D721Med (cell line): ENCODE data around the gene GALR2.
"Not testable (repeated sequence)": the region's sequence is repeated elsewhere in the genome, so short reads cannot be mapped to it uniquely, and the experiment has no call there.

Experiments used
- DNase-seq: peaks from one replicate; pipeline ENCODE4 v3.0.0; 2011; ENCODE audit warnings: low spot score; ENCODE audit not compliant: insufficient read length
- FAIRE-seq: peaks from 2 replicates; lab custom pipeline; 2011; peaks lifted over from hg19 to GRCh38; lab: Jason Lieb, UNC
- CTCF ChIP-seq: IDR thresholded peaks from 2 replicates; pipeline ENCODE4 v1.5.1; 2012; ENCODE audit warnings: mild to moderate bottlenecking, control low read depth; ENCODE audit not compliant: insufficient read depth; ENCODE audit errors: missing control alignments

Gene GALR2

GRCh38 chr17:76033139-76033538 lies 41.4 kb upstream of the GALR2 start:
- no peak for TF ChIP-seq CTCF
- DNase-seq: no peak
- FAIRE-seq: no peak

GRCh38 chr17:76034428-76035350 lies 39.9 kb upstream of the GALR2 start:
- TF ChIP-seq CTCF: no peak
- FAIRE-seq: no peak

GRCh38 chr17:76036497-76037261 lies 37.9 kb upstream of the GALR2 start:
- FAIRE-seq (no peak), DNase-seq (no peak)
- TF ChIP-seq CTCF: no peak

More at GRCh38 chr17:76034428-76035350, 39.9 kb upstream of the GALR2 start:
- DNase-seq: no peak

DNA sequence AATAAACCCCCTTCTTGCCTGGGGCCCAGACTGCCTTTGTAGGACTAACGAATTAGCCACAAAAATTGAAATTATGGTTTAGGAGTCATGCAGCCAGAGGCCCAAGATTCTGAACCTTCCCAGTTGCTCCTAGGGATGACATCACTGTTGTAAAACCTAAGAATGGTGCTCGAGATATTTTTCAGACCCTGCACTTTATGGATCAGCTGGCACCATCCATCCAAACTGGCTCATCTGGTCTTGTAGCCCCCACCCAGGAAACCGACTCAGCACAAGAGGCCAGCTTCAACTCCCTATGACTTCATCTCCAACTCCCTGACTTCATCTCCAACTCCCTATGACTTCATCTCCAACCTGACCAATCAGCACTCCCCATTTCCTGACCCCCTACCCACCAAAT lies 36.5 kb upstream of the GALR2 start:
- no peak for TF ChIP-seq CTCF
- no peak for DNase-seq
- FAIRE-seq: no peak

- FAIRE-seq (no peak), DNase-seq (no peak)
- TF ChIP-seq CTCF: no peak
Measured at GRCh38 chr17:76039121-76039520, 35.5 kb upstream of the GALR2 start.

DNA sequence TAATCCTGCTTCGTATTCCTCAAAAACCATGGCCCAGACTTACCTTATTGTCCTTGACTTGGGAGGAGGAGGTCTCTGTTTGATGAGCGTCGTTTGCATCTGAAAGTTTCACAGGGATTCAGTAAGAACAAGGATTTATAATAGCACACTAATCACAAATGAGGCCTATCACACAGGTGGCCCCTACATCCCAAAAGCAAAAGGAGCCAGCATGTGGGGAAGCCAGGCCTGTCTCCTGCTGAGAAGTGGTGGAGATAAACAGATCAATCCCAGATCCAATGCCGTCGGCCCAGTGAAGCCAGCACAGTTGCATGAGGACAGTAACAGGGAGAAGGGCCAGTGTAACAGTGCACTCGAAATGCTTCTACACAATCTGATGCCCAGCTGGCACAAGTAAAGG lies 34.2 kb upstream of the GALR2 start:
- no peak for TF ChIP-seq CTCF
- no peak for FAIRE-seq
- DNase-seq: no peak

DNA sequence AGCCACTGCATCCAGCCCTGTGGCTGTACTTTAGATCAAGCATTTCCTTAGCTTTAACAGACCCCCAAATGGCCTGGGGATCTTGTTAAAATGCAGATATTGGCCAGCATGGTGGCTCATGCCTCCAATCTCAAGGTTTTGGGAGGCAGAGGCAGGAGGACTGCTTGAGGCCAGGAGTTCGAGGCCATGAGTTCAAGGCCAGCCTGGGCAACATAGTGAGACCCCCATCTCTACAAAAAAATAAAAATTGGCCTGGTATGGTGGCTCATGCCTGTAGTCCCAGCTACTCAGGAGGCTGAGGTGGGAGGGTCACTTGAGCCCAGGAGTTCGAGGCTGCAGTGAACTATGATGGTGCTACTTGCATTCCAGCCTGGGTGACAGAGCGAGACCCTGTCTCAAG lies 31.7 kb upstream of the GALR2 start:
- DNase-seq, FAIRE-seq: not testable (repeated sequence)

DNA sequence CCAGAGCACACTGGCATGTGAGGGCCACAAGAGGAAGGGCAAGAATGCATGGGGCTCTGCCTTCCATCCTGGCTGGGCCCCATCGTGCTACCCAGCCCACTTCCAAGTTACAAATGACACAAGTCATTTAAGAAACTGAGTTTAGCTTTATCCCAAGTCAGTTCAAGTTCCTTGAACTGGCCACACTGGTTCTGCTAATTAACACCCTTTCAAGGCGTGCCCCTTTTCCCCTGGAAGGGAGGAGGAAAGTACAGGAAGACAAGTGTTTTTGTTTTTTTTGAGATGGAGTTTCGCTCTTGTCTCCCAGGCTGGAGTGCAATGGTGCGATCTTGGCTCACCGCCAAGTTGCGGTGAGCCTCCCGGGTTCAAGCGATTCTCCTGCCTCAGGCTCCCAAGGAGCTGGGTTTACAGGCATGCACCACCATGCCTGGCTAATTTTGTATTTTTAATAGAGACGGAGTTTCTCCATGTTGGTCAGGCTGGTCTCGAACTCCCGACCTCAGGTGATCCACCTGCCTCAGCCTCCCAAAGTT lies 30.0 kb upstream of the GALR2 start:
- not testable (repeated sequence) for FAIRE-seq, DNase-seq
